HG03432 (cell line): ENCODE data around the gene NAT14.

ENCODE experiments used
- ATAC-seq: cut with Tn5 transposase; IDR thresholded peaks from one replicate; pipeline ENCODE4 v1.9.1; 2021; ENCODE audit warnings: mild to moderate bottlenecking, moderate library complexity; ENCODE audit not compliant: unreplicated experiment

The NAT14 gene

DNA sequence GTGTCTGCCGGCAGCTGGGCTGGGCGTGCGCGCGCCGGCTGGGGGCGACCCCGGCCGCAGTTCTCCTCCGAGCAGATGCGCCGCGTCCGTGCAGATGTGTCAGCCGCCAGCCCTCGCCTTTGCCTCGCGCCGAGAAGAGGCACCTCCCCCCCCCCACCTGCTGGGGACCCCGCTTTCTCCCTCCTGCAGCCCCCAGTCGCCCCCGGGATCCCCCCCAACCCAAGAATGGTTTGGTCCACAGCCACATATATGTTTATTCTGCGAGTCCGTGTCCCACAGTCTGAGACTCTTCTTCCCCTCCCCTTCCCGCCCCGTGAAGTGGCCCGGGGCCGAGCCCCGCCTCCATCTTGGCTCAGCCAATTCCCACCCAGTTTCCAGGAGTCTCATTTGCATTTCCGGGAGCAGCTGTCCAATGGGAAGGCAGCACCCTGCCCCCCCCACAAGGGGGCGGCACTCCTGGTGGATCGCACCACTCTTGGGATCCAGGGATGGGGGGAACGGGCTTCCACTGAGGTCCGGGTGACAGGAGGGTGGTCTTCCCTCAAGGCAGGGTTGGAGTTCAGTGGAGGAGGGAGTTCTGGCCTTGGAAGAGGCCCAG, 32.1 kb upstream of the NAT14 start:
- ATAC-seq, result no peak

DNA sequence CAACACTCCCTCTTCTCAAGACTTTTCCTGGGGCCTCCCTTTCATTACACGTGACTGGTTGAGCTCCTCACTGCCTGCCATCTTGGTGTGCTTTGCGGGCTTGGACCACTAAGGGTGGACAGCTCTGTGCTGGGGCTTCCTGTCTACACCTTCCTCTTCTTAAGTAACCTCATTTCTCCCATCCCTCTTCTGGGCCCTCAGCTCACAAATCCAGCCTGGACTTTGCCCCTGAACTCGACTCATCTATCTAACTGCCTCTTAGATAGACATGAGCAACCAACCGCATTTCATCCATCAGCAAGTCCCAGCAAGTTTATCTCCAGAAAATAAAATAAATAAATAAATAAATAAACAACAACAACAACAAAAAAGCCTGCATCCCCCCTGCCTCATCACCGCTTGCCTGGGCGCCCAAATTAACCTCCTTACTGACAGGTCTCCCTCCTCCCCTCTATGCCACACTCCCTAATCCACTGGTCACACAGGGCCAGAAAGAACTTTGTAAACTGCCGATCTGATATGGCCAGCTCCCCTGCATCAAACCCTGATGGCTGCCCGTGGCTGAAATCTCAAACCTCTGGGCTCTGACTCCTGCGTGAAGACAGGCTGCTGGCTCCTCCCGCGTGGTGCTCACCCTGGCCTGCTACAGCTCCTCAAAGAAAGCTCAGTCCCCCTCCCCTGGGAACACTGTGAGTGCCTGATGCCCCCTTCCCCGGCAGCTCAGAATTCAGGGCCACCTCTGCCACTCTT, 31.3 kb upstream of the NAT14 start:
- ATAC-seq, result no peak

DNA sequence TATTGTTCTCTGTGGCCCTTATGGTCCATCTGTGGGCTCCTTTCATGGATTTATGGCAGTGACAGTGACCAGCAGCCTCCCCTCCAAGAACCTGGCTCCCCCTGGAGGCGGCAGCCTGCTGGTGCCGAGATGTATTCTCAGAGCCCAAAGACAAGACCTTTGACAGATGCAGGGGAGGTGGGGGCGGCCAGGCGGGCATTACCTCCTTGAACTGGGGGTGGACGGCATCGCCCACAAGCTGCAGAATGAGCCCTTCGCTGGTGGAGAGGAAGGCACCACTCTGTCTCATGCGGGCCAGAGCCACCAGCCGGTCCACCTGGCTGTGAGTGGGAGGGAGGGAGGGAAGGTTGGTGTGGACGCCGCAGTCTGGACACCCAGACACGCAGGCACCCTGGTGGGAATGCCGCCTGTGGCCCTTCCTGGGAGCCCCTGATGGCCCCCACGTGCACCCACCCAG, 30.2 kb upstream of the NAT14 start:
- ATAC-seq, result no peak

DNA sequence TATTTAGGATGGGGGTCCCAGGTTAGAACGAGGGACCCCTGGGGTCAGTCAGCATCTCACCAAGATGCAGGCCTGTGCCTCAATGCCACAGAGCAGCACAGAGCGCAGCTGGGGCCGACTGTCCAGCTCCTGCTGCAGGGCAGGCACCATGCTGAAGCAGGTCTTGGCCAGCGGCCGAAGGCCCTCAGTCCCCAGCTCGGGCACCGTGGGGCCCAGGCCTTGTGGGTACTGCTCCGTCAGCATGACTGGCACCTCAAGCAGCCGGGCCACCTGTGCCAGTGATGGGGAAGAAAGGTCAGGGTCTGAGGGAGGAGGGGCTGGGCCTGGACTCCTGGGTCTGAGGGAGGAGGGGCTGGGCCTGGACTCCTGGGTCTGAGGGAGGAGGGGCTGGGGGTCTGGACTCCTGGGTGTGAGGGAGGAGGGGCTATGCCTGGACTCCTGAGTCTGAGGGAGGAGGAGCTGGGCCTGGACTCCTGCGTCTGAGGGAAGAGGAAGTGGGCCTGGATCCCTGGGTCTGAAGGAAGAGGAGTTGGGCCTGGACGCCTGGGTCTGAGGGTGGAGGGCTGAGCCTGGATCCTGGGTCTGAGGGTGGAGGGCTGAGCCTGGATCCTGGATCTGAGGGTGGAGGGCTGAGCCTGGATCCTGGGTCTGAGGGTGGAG, 29.3 kb upstream of the NAT14 start:
- ATAC-seq, result no peak

DNA sequence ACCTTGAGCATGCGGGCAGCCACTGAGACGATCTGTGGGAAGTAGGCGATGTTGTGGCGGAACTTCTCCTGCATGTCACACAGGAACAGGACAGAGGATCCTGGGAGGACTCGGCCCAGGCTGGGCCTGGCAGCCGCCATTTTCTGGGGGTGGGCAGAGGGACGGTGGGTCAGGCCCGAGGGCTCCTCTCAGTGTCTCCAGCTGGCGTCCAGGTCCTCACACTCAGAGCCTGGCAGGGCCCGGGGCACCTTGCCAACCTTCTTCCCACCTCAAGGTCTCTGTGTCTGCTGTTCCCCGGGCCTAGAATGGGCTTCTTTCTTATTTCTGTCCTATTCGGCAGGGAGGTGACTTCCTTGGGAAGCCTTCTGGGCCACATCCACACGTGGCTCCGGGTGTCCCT, 28.6 kb upstream of the NAT14 start:
- no peak for ATAC-seq

DNA sequence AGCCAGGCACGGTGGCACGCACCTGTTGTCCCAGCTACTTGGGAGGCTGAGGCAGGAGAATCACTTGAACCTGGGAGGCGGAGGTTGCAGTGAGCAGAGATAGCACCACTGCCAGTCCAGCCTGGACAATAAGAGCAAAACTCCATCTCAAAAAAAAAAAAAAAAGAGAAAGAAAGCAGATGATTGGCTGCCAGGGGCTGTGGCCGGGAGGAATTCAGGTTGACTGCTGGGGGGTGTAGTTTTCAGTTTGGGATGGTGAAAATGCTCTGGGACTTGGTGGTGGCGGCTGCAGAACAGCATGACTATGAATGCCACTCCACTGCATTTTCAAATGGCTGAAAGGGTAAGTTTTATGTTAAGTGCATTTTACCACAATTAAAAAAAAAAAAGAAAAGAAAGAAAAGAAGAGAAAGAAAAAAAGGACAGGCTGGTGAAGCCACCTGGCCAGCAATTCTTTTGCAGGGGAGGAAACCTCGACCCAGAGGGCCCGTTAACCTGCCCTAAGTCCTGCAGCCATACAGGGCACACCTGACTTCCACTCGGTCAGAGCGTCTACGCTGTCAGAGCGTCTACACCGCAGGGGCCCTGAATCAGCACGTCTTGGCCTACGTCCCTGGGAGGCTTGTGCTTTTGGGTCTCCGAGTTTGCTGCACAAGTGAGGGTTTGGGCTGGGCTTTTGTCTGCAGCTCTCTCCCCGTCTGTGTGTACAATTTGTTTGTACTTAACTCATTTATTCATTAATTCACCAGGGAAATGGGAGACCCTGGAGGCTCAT, 27.1 kb upstream of the NAT14 start:
- no peak for ATAC-seq

DNA sequence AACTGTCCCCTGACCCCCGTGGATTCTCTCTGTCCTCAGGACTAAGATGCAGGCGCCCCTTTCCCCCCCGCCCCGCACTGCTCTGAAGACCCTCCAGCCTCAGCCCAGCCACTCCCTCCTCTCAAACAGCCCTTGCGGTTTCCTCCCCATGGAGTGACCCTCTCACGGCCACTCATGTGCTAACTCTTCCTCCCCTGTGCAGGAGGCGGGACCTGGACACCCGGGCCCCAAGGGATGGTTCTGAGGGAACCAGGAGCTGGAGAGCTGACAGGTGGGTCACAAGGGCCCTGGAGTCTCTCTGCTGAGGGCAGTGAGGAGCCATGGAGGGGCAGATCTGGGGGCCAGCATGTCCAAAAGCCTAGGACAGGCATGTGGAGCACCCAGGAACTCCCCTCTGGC, 25.4 kb upstream of the NAT14 start:
- ATAC-seq, result no peak

DNA sequence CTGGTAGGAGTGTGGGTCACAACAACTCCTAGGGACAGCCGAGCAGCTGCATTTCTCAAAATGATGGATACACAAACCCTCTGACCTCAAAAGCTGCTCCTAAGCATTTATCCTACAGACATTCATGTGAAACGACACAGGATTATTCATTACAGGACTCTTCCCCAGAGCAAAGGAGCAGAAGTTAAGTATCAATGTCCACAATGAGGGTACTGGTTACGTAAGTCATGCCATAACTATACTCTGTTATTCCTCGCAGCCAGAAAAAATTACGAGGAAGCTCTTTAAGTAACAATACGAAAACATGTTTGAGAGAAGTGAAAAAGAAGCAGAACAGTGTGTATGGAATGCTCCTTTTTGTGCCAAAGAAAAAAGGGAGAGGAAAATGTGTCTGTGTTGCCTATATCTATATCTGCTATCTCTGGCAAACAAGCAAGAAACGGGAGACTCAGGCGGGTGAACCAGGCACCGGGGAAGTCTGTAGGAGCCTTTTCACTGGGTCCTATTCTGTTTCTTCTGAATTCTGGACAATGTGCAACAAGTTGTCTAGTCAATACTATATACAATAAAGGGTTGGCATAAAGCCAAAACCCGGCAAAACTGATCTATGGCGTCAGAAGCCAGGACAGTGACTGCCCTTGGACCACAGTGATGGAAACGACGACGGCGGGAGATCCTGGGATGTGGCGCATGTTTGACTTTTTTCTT, 24.9 kb upstream of the NAT14 start:
- ATAC-seq, result no peak

DNA sequence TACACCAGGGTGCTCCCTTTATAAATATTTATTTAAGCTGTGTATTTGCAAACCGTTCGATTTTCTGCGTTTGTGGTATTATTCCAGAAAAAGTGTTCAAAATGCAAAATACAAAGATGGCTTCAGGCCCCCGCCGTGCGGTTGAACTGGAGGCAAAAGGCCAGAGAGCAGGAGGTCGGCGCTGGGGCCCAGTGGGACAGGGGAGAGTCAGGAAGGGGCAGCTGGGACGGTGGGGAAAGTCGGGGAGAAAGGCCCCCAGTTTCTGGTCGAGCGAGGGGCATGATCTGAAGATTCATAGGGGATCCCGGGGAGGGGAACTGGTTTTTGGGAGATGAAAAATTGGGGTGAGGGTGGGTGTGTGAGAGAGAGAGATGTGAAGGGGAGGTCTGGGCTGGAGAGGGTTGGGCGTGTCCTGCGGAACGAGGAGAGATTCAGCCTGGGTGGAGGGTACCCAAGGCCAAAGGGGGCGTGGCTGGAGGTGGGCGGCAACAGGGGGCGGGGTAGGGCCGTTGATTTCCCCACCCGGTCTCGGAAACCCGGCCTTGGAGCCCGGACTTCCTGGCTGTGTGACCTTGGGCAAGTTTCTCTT, 24.2 kb upstream of the NAT14 start:
- ATAC-seq, result no peak

DNA sequence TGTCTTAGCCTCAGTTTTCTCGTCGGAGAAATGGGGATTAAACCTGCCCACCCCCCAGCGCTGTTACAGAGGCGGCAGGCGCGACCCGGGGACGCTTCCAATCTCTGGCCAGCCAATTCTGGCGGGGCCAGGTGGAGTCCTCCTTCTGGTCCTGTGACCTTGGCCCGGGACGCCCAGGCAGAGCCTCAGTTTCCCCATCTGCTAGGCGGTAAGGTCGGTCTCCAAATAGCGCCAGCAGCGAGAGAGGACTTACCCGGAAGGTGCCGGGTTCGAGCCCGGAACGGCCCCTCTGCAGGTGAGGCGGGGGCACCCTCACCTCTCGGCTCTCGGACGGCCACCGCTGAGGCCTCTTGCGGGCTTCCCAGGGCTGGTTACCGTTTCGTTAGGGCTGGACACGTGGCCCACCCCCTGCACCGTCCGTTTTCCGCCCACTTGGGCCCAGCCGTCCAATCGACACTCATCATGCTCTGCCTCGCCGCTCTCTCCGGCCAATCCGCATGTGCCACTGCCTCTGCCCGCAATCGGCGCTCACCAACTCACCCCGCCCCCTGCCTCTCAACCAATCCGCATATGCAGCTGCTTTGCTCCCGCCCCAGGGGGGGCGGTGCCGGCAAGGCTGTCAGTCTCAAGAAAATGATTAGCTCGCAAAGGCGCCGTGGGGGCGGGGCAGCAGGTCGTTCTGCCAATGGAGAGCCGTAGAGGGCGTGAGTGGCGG, 23.6 kb upstream of the NAT14 start, which contains the start of gene ISOC2:
Gene ISOC2 (minus strand): TSS at position 384 of the 715 bp plus-strand sequence. CDS start 5,156 bp downstream, outside the sequence.
- peak; percentile 95 for ATAC-seq

DNA sequence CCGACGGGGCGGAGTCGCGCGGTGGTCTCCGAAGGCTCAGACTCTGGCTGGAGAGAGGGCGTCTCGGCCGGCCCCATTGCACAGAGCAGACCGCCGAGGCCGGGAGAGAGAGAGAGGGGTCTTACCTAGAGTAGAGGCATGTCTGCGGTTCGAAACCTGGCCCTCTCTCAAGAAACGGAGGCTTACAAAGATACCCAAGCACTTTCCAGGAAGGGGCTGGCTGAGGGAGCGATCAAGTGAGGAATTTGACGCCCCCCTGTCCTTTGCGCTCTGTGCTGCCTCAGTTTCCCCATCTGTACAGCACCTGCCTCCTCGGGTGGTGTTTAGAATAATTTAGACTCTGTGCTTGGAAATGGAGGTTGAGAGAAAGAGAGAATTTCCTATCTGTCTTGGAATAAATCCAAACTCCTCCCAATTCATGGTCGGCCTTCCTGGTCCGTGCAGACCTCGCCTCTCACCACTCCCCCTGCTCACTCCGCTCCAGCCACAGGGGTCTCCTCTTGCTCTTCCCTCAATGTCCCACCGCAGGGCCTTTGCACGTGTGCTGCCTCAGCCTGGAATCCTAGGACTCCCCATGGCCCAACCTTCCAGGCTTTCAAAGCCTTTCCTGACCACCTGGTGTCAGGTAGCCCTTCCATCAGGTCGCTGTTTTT, 22.9 kb upstream of the NAT14 start:
- ATAC-seq, result no peak

DNA sequence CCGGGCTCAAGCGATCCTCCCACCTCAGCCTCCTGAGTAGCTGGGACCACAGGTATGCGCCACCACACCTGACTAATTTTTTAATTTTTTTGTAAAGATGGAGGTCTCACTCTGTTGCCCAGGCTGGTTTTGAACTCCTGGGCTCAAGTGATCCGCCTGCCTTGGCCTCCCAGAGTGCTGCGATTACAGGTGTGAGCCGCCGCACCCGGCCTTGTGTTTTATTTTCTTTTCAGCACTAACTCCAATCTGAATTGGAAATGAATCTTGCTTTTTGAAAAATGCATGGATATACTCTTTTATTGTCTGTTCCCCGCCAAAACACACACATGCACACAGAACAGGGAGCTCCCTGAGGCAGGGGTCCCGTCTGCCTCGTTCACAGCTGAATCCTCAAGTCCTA, 22.3 kb upstream of the NAT14 start:
- no peak for ATAC-seq

DNA sequence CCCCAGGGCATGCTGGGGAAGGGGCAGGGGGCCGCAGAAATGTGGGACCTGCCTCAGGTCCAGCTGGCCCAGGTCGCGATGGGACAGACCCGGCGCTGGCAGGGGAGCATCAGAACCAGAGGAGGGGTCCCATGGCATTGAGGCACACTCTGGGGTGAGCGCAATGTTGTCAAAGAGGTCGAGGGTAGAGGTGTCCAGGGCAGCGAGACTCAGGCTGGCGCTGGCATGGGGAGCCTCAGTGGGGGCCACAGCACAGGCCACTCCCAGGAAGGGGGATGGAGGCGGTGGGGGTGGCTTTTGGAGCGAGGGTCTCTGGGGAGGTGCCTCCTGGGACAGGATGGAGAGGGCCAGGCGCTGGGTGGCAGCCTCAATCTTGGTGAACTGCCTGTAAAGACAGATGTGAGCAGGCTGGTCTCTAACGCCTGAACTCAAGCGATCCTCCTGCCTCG, 21.4 kb upstream of the NAT14 start:
- no peak for ATAC-seq

DNA sequence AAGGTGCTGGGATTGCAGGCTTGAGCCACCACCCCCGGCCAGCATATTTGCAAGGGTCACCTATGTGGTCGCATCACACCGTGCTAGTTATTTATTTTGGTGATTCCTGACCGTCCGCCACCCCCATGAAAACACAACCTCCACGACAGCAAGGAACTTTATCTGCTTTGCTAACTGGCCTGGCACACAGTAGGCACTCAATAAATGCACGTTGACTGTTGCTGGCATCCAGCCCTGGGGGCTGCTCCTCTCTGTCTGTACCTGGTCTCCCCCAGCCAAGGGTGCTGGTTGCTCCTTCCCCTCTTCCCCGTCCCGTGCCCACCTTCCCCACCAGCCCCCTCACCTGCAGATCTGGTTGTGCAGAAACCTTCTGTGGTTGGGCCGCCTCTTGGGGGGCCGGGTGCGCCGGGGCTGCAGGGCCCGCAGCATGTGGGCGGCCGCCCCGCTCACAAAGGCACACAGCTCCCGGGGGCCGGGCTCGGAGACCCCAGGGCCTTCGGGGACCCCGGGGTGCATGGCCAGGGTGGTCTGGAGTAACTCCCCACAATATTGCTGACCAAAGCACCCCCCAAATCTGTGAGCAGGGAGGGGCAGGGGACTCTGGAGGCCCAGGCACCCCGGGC, 20.8 kb upstream of the NAT14 start:
- no peak for ATAC-seq

DNA sequence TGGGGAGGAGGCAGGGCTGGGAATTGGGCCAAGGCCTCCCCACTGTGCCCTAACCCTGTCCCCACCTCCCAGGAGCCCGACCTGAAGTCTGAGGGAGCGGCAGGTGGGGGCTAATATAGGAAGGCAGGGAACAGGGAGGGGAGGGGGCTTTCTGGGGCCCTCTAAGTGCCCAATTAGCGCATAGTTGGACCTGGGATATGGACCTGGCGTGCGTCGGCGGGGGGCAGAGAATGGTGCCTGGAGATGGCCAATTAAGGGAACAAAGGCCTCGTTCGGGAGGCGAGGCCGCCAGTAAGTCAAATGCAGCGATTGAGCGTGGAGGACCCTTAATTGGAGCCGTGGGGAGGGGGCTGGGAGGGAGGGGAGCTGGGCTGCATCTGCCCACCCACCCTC, 20.3 kb upstream of the NAT14 start, which contains the start of gene C19orf85:
Gene C19orf85 (minus strand): TSS at position 90 of the 393 bp plus-strand sequence. CDS start 197 bp downstream, outside the sequence.
- ATAC-seq, result no peak

DNA sequence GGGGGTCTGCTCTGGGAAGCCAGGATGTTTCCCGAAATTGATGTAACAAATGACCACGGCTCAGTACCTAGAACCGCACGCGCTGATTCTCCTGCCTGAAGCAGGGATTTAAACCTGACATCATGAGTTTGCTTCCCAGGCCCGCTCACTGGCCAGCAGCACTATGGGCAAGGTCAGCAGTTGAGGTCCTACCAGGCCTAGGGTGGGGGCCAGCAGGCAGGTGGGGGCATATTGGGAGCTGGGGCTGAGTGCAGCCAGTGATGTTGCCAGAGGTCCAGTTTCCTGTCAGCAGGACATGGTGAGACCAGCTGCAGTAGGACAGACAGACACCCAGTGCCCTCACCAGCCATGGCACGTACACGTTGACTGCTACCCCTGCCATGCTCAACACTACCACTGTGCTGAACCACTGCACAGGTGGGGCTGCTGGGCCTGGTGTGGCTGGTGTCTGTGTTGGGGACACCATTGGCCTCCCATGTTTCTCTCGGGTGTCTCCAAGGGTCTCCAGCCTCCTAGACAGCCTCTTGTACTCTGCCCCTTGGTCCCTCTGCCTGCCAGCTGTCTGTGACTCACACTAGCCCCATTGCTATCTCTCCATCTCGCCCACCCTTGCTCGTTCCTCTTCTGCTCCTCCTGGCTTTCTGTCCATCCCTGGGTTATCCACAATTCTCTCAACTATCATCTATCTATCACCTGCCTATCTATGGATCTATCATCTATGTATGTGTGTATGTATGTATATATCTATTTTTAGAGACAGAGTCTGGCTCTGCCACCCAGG, 19.3 kb upstream of the NAT14 start:
- ATAC-seq, result no peak

DNA sequence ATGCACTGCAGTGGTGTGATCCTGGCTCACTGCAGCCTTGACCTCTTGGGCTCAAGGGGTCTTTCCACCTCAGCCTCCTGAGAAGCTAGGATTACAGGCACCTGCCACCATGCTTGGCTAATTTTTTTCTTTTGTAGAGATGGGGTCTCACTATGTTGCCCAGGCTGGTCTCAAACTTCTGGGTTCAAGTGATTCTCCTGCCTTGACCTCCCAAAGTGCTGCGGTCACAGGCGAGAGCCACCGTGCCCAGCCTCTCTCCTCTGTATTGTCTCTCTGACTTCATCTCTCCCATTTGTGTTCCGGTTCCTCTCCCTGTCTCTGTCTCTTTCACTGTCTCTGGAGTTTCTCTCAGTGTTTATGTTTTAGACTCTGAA, 18.8 kb upstream of the NAT14 start:
- no peak for ATAC-seq
